Measurements from ENCODE around the gene SF1.
"Not testable (repeated sequence)": the region's sequence is repeated elsewhere in the genome, so short reads cannot be mapped to it uniquely, and the experiment has no call there.

Gene SF1

GRCh38 chr11:64778473-64779298, at the start of gene SF1:
Gene SF1 (minus strand): TSS chr11:64778542. CDS start chr11:64778392, 150 bp downstream.
- peak; percentile 98 to 99 for DNase-seq

GRCh38 chr11:64827451-64827839, 49.1 kb upstream of the SF1 start:
- no peak for DNase-seq

- DNase-seq: no peak
Measured at GRCh38 chr11:64826578-64827450, 48.5 kb upstream of the SF1 start.

- no peak for DNase-seq
Measured at GRCh38 chr11:64826062-64826461, 47.7 kb upstream of the SF1 start.

- no peak for DNase-seq
Measured at GRCh38 chr11:64823568-64824119, 45.3 kb upstream of the SF1 start.

GRCh38 chr11:64817476-64817875, 39.1 kb upstream of the SF1 start:
- DNase-seq: no peak

GRCh38 chr11:64815433-64815832, 37.1 kb upstream of the SF1 start:
- DNase-seq: not testable (repeated sequence)

GRCh38 chr11:64814712-64815187, 36.4 kb upstream of the SF1 start:
- DNase-seq: no peak

- no peak for DNase-seq
Measured at GRCh38 chr11:64813826-64814225, 35.5 kb upstream of the SF1 start.

- no peak for DNase-seq
Measured at GRCh38 chr11:64810891-64811272, 32.5 kb upstream of the SF1 start.

- DNase-seq: peak; percentile 71 to 79
Measured at GRCh38 chr11:64810271-64810890, 32.0 kb upstream of the SF1 start, which contains the start of gene MEN1. Gene MEN1 (minus strand): TSS chr11:64810551. CDS start chr11:64810109, 442 bp downstream.

- no peak for DNase-seq
Measured at GRCh38 chr11:64809781-64810241, 31.5 kb upstream of the SF1 start.

GRCh38 chr11:64805481-64805880, 27.1 kb upstream of the SF1 start:
- DNase-seq: no peak

- DNase-seq: no peak
Measured at GRCh38 chr11:64804346-64805210, 26.2 kb upstream of the SF1 start.

GRCh38 chr11:64803846-64804345, 25.6 kb upstream of the SF1 start:
- no peak for DNase-seq

GRCh38 chr11:64803158-64803845, 25.0 kb upstream of the SF1 start, which contains the start of gene MAP4K2:
Gene MAP4K2 (minus strand): TSS chr11:64803214. CDS start chr11:64803149, 65 bp downstream.
- peak; percentile 80 to 86 for DNase-seq

- peak; percentile 35 to 40 for DNase-seq
Measured at GRCh38 chr11:64802370-64803157, 24.2 kb upstream of the SF1 start.

GRCh38 chr11:64801561-64802369, 23.4 kb upstream of the SF1 start:
- no peak for DNase-seq

- DNase-seq: no peak
Measured at GRCh38 chr11:64801158-64801464, 22.8 kb upstream of the SF1 start.

Data from activated CD4-positive, alpha-beta T cell treated with anti-CD3 and anti-CD28 coated beads for 4 hours (primary cell).